HepG2 (cell line): Measurements from ENCODE around the gene NLRX1.

Source experiments
- CTCF ChIP-seq: sonication (generic); formaldehyde crosslinking; IDR thresholded peaks from 2 replicates; pipeline ENCODE4 v1.5.0; 2020; ENCODE audit warnings: mild to moderate bottlenecking, missing genetic modification reagents, moderate library complexity
- EZH2 ChIP-seq: conservative IDR thresholded peaks from 2 replicates; pipeline ENCODE4 v1.6.1; 2012; ENCODE audit warnings: mild to moderate bottlenecking, low read depth, low read length, moderate library complexity
- HMG20A ChIP-seq: IDR thresholded peaks from 2 replicates; pipeline ENCODE4 v1.6.1; 2016; ENCODE audit warnings: borderline replicate concordance
- KAT8 ChIP-seq: IDR thresholded peaks from 2 replicates; pipeline ENCODE4 v1.6.1; 2016; ENCODE audit warnings: missing genetic modification reagents, missing compliant biosample characterization
- POLR2A ChIP-seq, 2 experiments: IDR thresholded peaks; 2 replicates each; pipeline ENCODE4 v1.6.1; 2011; ENCODE audit warnings: low read depth in 2 of 2, low read length in 2 of 2, mild to moderate bottlenecking in 1 of 2, moderate library complexity in 1 of 2; ENCODE audit not compliant: insufficient read depth in 1 of 2
- POLR2AphosphoS5 ChIP-seq: IDR thresholded peaks from 2 replicates; pipeline ENCODE4 v1.6.1; 2012; ENCODE audit warnings: low read depth, low read length
- SRF ChIP-seq: IDR thresholded peaks from 2 replicates; pipeline ENCODE4 v1.6.1; 2011; ENCODE audit warnings: mild to moderate bottlenecking, low read depth, low read length, moderate library complexity
- ZNF460 ChIP-seq: sonication (generic); formaldehyde crosslinking; IDR thresholded peaks from 2 replicates; pipeline ENCODE4 v1.5.1; 2020; ENCODE audit warnings: missing genetic modification reagents, mild to moderate bottlenecking, borderline replicate concordance
- ZNF674 ChIP-seq: sonication (generic); formaldehyde crosslinking; IDR thresholded peaks from 2 replicates; pipeline ENCODE4 v1.5.0; 2020; ENCODE audit warnings: low read depth, mild to moderate bottlenecking, missing genetic modification reagents
- ZSCAN12 ChIP-seq: sonication (generic); formaldehyde crosslinking; IDR thresholded peaks from 2 replicates; pipeline ENCODE4 v1.9.0; 2021; ENCODE audit warnings: mild to moderate bottlenecking, missing genetic modification reagents
- TF ChIP-seq, protein P1 (sequence below): sonication (generic); formaldehyde crosslinking; conservative IDR thresholded peaks from 2 replicates; pipeline ENCODE4 v1.4.0; 2020; ENCODE audit warnings: missing genetic modification reagents

GRCh38 chr11:119149018-119149785, 19.3 kb upstream of the NLRX1 start, which contains the start of gene ABCG4:
- TF ChIP-seq POLR2AphosphoS5 (no peak), EZH2 (no peak), SRF (no peak), ZNF674 (CRISPR knock-in tag) (no peak), ZSCAN12 (CRISPR knock-in tag) (no peak), ZNF460 (CRISPR knock-in tag) (no peak), CTCF (CRISPR knock-in tag) (no peak), HMG20A (CRISPR knock-in tag) (no peak), KAT8 (CRISPR knock-in tag) (no peak), POLR2A (IDR thresholded peaks at IDR 0.05; ENCODE audit: insufficient read depth in 1 of 2, low read depth in 2 of 2, low read length in 2 of 2) (no peak)
- TF ChIP-seq, protein P1, sequence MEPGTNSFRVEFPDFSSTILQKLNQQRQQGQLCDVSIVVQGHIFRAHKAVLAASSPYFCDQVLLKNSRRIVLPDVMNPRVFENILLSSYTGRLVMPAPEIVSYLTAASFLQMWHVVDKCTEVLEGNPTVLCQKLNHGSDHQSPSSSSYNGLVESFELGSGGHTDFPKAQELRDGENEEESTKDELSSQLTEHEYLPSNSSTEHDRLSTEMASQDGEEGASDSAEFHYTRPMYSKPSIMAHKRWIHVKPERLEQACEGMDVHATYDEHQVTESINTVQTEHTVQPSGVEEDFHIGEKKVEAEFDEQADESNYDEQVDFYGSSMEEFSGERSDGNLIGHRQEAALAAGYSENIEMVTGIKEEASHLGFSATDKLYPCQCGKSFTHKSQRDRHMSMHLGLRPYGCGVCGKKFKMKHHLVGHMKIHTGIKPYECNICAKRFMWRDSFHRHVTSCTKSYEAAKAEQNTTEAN (CRISPR knock-in tag) = no peak
